ENCODE data around the gene UCHL3.

- TF ChIP-seq CTCF (IDR thresholded peaks at IDR 0.05; ENCODE audit: low read length): no peak
- TF ChIP-seq EZH2 (IDR thresholded peaks at IDR 0.05; ENCODE audit: borderline replicate concordance, low read length): no peak
These were observed 94.1 kb downstream of the UCHL3 start for GRCh38 chr13:75643693-75644092.
